ENCODE data around the gene CEP57.
"Not testable (repeated sequence)": the region's sequence is repeated elsewhere in the genome, so short reads cannot be mapped to it uniquely, and the experiment has no call there.

GRCh38 chr11:95870877-95871276 is 80.6 kb downstream of the CEP57 start:
- not testable (repeated sequence) for TF ChIP-seq CTCF (conservative IDR thresholded peaks at IDR 0.05; ENCODE audit: low read depth, low read length); EZH2 (IDR thresholded peaks at IDR 0.05; ENCODE audit: borderline replicate concordance, low read depth, low read length, poor library complexity, severe bottlenecking)

Measured in A673 (cell line).